ENCODE data around the gene ANKRD13A. TPM values are rescaled to one million over a fixed set of nuclear protein-coding genes. Genes with fewer than 3 reads are reported as not detected.
"Not testable (repeated sequence)": the region's sequence is repeated elsewhere in the genome, so short reads cannot be mapped to it uniquely, and the experiment has no call there.

ANKRD13A gene
- total RNA-seq, 1 donor from 2014 or later: 52.2 TPM

- Histone ChIP-seq H3K4me1 (ENCODE audit: control insufficient read depth in 3 of 3, insufficient read depth in 3 of 3, low read length in 3 of 3) (peaks cover 12 to 20% (median 14%) of the 10 kb centered on the region in 3 donors), H3K27ac (ENCODE audit: low read depth, low read length) (no peak overlapping the region), H3K9me3 (ENCODE audit: control insufficient read depth in 3 of 3, low read length in 3 of 3) (no peaks in the 10 kb centered on the region), H3K9ac (ENCODE audit: low read depth in 1 of 3, low read length in 3 of 3) (no peak overlapping the region), H3K27me3 (ENCODE audit: control insufficient read depth in 3 of 3, insufficient read depth in 3 of 3, low read length in 3 of 3) (no peaks in the 10 kb centered on the region), H3K36me3 (ENCODE audit: control insufficient read depth in 3 of 3, insufficient read depth in 3 of 3, low read length in 3 of 3) (peaks cover 0 to 6% (median 3%) of the 10 kb centered on the region in 3 donors), H3K4me3 (ENCODE audit: low read length in 3 of 3) (no peak overlapping the region)
Observed at GRCh38 chr12:110002676-110003515, 3.7 kb downstream of the ANKRD13A start.

- Histone ChIP-seq H3K9ac (ENCODE audit: low read depth in 1 of 3, low read length in 3 of 3) (no peak overlapping the region), H3K4me1 (ENCODE audit: control insufficient read depth in 3 of 3, insufficient read depth in 3 of 3, low read length in 3 of 3) (peaks cover 6 to 13% (median 6%) of the 10 kb centered on the region in 3 donors), H3K27ac (ENCODE audit: low read depth, low read length) (no peak overlapping the region), H3K36me3 (ENCODE audit: control insufficient read depth in 3 of 3, insufficient read depth in 3 of 3, low read length in 3 of 3) (peaks cover 0 to 6% (median 3%) of the 10 kb centered on the region in 3 donors), H3K9me3 (ENCODE audit: control insufficient read depth in 3 of 3, low read length in 3 of 3) (no peaks in the 10 kb centered on the region), H3K4me3 (ENCODE audit: low read length in 3 of 3) (no peak overlapping the region), H3K27me3 (ENCODE audit: control insufficient read depth in 3 of 3, insufficient read depth in 3 of 3, low read length in 3 of 3) (no peaks in the 10 kb centered on the region)
Observed at GRCh38 chr12:110004598-110004997, 5.4 kb downstream of the ANKRD13A start.

- no peak overlapping the region for H3K9ac ChIP-seq (ENCODE audit: low read depth in 1 of 3, low read length in 3 of 3)
- H3K27me3 ChIP-seq (ENCODE audit: control insufficient read depth in 3 of 3, insufficient read depth in 3 of 3, low read length in 3 of 3): no peaks in the 10 kb centered on the region
- peaks cover under 1 to 8% (median under 1%) of the 10 kb centered on the region in 3 donors for H3K4me1 ChIP-seq (ENCODE audit: control insufficient read depth in 3 of 3, insufficient read depth in 3 of 3, low read length in 3 of 3)
- no peak overlapping the region for H3K4me3 ChIP-seq (ENCODE audit: low read length in 3 of 3)
- no peak overlapping the region for H3K27ac ChIP-seq (ENCODE audit: low read depth, low read length)
- H3K36me3 ChIP-seq (ENCODE audit: control insufficient read depth in 3 of 3, insufficient read depth in 3 of 3, low read length in 3 of 3): peaks cover 0 to 6% (median 3%) of the 10 kb centered on the region in 3 donors
- H3K9me3 ChIP-seq (ENCODE audit: control insufficient read depth in 3 of 3, low read length in 3 of 3): no peaks in the 10 kb centered on the region
Observed at GRCh38 chr12:110005319-110005973, 6.2 kb downstream of the ANKRD13A start.

GRCh38 chr12:110006115-110006514 is 6.9 kb downstream of the ANKRD13A start:
- no peaks in the 10 kb centered on the region for H3K9me3 ChIP-seq (ENCODE audit: control insufficient read depth in 3 of 3, low read length in 3 of 3)
- no peaks in the 10 kb centered on the region for H3K27me3 ChIP-seq (ENCODE audit: control insufficient read depth in 3 of 3, insufficient read depth in 3 of 3, low read length in 3 of 3)
- no peak overlapping the region for H3K27ac ChIP-seq (ENCODE audit: low read depth, low read length)
- peaks cover 0 to 6% (median 3%) of the 10 kb centered on the region in 3 donors for H3K36me3 ChIP-seq (ENCODE audit: control insufficient read depth in 3 of 3, insufficient read depth in 3 of 3, low read length in 3 of 3)
- no peak overlapping the region for H3K4me3 ChIP-seq (ENCODE audit: low read length in 3 of 3)
- H3K4me1 ChIP-seq (ENCODE audit: control insufficient read depth in 3 of 3, insufficient read depth in 3 of 3, low read length in 3 of 3): peaks cover 0 to 5% (median 0%) of the 10 kb centered on the region in 3 donors
- H3K9ac ChIP-seq (ENCODE audit: low read depth in 1 of 3, low read length in 3 of 3): no peak overlapping the region

- Histone ChIP-seq H3K4me3 (ENCODE audit: low read length in 3 of 3) (no peak overlapping the region), H3K9me3 (ENCODE audit: control insufficient read depth in 3 of 3, low read length in 3 of 3) (no peaks in the 10 kb centered on the region), H3K27me3 (ENCODE audit: control insufficient read depth in 3 of 3, insufficient read depth in 3 of 3, low read length in 3 of 3) (no peaks in the 10 kb centered on the region), H3K4me1 (ENCODE audit: control insufficient read depth in 3 of 3, insufficient read depth in 3 of 3, low read length in 3 of 3) (no peaks in the 10 kb centered on the region), H3K9ac (ENCODE audit: low read depth in 1 of 3, low read length in 3 of 3) (no peak overlapping the region), H3K27ac (ENCODE audit: low read depth, low read length) (no peak overlapping the region), H3K36me3 (ENCODE audit: control insufficient read depth in 3 of 3, insufficient read depth in 3 of 3, low read length in 3 of 3) (peaks cover 7 to 11% (median 9%) of the 10 kb centered on the region in 3 donors)
Observed at GRCh38 chr12:110007881-110008280, 8.7 kb downstream of the ANKRD13A start.

- not testable (repeated sequence) for H3K9ac ChIP-seq (ENCODE audit: low read depth in 1 of 3, low read length in 3 of 3); H3K4me1 ChIP-seq (ENCODE audit: control insufficient read depth in 3 of 3, insufficient read depth in 3 of 3, low read length in 3 of 3); H3K27me3 ChIP-seq (ENCODE audit: control insufficient read depth in 3 of 3, insufficient read depth in 3 of 3, low read length in 3 of 3); H3K4me3 ChIP-seq (ENCODE audit: low read length in 3 of 3); H3K9me3 ChIP-seq (ENCODE audit: control insufficient read depth in 3 of 3, low read length in 3 of 3); H3K27ac ChIP-seq (ENCODE audit: low read depth, low read length)
- peaks cover 9 to 17% (median 12%) of the 10 kb centered on the region in 3 donors for H3K36me3 ChIP-seq (ENCODE audit: control insufficient read depth in 3 of 3, insufficient read depth in 3 of 3, low read length in 3 of 3)
Observed at GRCh38 chr12:110008681-110009398, 9.6 kb downstream of the ANKRD13A start.

- no peak overlapping the region for H3K27ac ChIP-seq (ENCODE audit: low read depth, low read length)
- H3K27me3 ChIP-seq (ENCODE audit: control insufficient read depth in 3 of 3, insufficient read depth in 3 of 3, low read length in 3 of 3): no peaks in the 10 kb centered on the region
- H3K9ac ChIP-seq (ENCODE audit: low read depth in 1 of 3, low read length in 3 of 3): no peak overlapping the region
- no peaks in the 10 kb centered on the region for H3K9me3 ChIP-seq (ENCODE audit: control insufficient read depth in 3 of 3, low read length in 3 of 3)
- H3K36me3 ChIP-seq (ENCODE audit: control insufficient read depth in 3 of 3, insufficient read depth in 3 of 3, low read length in 3 of 3): peaks cover 13 to 21% (median 18%) of the 10 kb centered on the region in 3 donors
- no peaks in the 10 kb centered on the region for H3K4me1 ChIP-seq (ENCODE audit: control insufficient read depth in 3 of 3, insufficient read depth in 3 of 3, low read length in 3 of 3)
- H3K4me3 ChIP-seq (ENCODE audit: low read length in 3 of 3): no peak overlapping the region
Observed at GRCh38 chr12:110010853-110011723, 11.9 kb downstream of the ANKRD13A start.

- Histone ChIP-seq H3K36me3 (ENCODE audit: control insufficient read depth in 3 of 3, insufficient read depth in 3 of 3, low read length in 3 of 3) (peaks cover 13 to 21% (median 18%) of the 10 kb centered on the region in 3 donors), H3K4me3 (ENCODE audit: low read length in 3 of 3) (no peak overlapping the region), H3K27me3 (ENCODE audit: control insufficient read depth in 3 of 3, insufficient read depth in 3 of 3, low read length in 3 of 3) (no peaks in the 10 kb centered on the region), H3K9me3 (ENCODE audit: control insufficient read depth in 3 of 3, low read length in 3 of 3) (no peaks in the 10 kb centered on the region), H3K9ac (ENCODE audit: low read depth in 1 of 3, low read length in 3 of 3) (no peak overlapping the region), H3K4me1 (ENCODE audit: control insufficient read depth in 3 of 3, insufficient read depth in 3 of 3, low read length in 3 of 3) (no peaks in the 10 kb centered on the region), H3K27ac (ENCODE audit: low read depth, low read length) (no peak overlapping the region)
Observed at GRCh38 chr12:110012137-110012536, 12.9 kb downstream of the ANKRD13A start.

- Histone ChIP-seq H3K27ac (ENCODE audit: low read depth, low read length) (no peak overlapping the region), H3K4me3 (ENCODE audit: low read length in 3 of 3) (no peak overlapping the region), H3K27me3 (ENCODE audit: control insufficient read depth in 3 of 3, insufficient read depth in 3 of 3, low read length in 3 of 3) (no peaks in the 10 kb centered on the region), H3K36me3 (ENCODE audit: control insufficient read depth in 3 of 3, insufficient read depth in 3 of 3, low read length in 3 of 3) (peaks cover 13 to 21% (median 18%) of the 10 kb centered on the region in 3 donors), H3K9me3 (ENCODE audit: control insufficient read depth in 3 of 3, low read length in 3 of 3) (no peaks in the 10 kb centered on the region), H3K9ac (ENCODE audit: low read depth in 1 of 3, low read length in 3 of 3) (no peak overlapping the region), H3K4me1 (ENCODE audit: control insufficient read depth in 3 of 3, insufficient read depth in 3 of 3, low read length in 3 of 3) (no peaks in the 10 kb centered on the region)
Observed at GRCh38 chr12:110012659-110013058, 13.4 kb downstream of the ANKRD13A start.

All from skeletal muscle tissue (tissue), 4 donors.